ENCODE results near the gene SYNDIG1.

Gene SYNDIG1

GRCh38 chr20:24568842-24569241, 99.4 kb downstream of the SYNDIG1 start:
- H3K4me3 ChIP-seq (ENCODE audit: low read length) = no peak overlapping the region
- TF ChIP-seq CTCF (IDR thresholded peaks at IDR 0.05; ENCODE audit: insufficient read depth, low read depth, low read length, missing control alignments) = no peak

GRCh38 chr20:24571159-24571558, 101.7 kb downstream of the SYNDIG1 start:
- DNase-seq (ENCODE audit: low read depth) = no peak
- no peak for TF ChIP-seq CTCF (IDR thresholded peaks at IDR 0.05; ENCODE audit: insufficient read depth, low read depth, low read length, missing control alignments)
- no peak overlapping the region for H3K4me3 ChIP-seq (ENCODE audit: low read length)

More at GRCh38 chr20:24568842-24569241, 99.4 kb downstream of the SYNDIG1 start:
- DNase-seq (ENCODE audit: low read depth) = no peak

GRCh38 chr20:24572140-24572539, 102.7 kb downstream of the SYNDIG1 start:
- TF ChIP-seq CTCF (IDR thresholded peaks at IDR 0.05; ENCODE audit: insufficient read depth, low read depth, low read length, missing control alignments) = no peak
- DNase-seq (ENCODE audit: low read depth) = no peak
- H3K4me3 ChIP-seq (ENCODE audit: low read length) = no peak overlapping the region

- H3K4me3 ChIP-seq (ENCODE audit: low read length) = no peak overlapping the region
- no peak for DNase-seq (ENCODE audit: low read depth)
- TF ChIP-seq CTCF (IDR thresholded peaks at IDR 0.05; ENCODE audit: insufficient read depth, low read depth, low read length, missing control alignments) = no peak
These were observed 103.4 kb downstream of the SYNDIG1 start for GRCh38 chr20:24572862-24573261.

GRCh38 chr20:24573557-24573956, 104.1 kb downstream of the SYNDIG1 start:
- TF ChIP-seq CTCF (IDR thresholded peaks at IDR 0.05; ENCODE audit: insufficient read depth, low read depth, low read length, missing control alignments) = no peak
- DNase-seq (ENCODE audit: low read depth) = no peak
- no peak overlapping the region for H3K4me3 ChIP-seq (ENCODE audit: low read length)

GRCh38 chr20:24574307-24574706, 104.9 kb downstream of the SYNDIG1 start:
- TF ChIP-seq CTCF (IDR thresholded peaks at IDR 0.05; ENCODE audit: insufficient read depth, low read depth, low read length, missing control alignments) = no peak
- DNase-seq (ENCODE audit: low read depth) = no peak
- H3K4me3 ChIP-seq (ENCODE audit: low read length) = no peak overlapping the region

- H3K4me3 ChIP-seq (ENCODE audit: low read length) = no peak overlapping the region
- DNase-seq (ENCODE audit: low read depth) = no peak
- TF ChIP-seq CTCF (IDR thresholded peaks at IDR 0.05; ENCODE audit: insufficient read depth, low read depth, low read length, missing control alignments) = no peak
These were observed 105.4 kb downstream of the SYNDIG1 start for GRCh38 chr20:24574797-24575196.

Measured in epithelial cell of esophagus (primary cell).